GM11168 (cell line): ENCODE data around the gene ABCC11.
"Not testable (repeated sequence)": the region's sequence is repeated elsewhere in the genome, so short reads cannot be mapped to it uniquely, and the experiment has no call there.

ENCODE experiments used
- in situ Hi-C: fragments of 300-500 bp; cut with MboI; formaldehyde crosslinking; loops from one replicate; pipeline ENCODE4 v1.12.0; 2022; ENCODE audit warnings: low sequenced_read_pairs; ENCODE audit not compliant: unreplicated experiment

The ABCC11 gene

GRCh38 chr16:48206594-48207242, 40.6 kb downstream of the ABCC11 start:
- in situ Hi-C loops: no loop called here

DNA sequence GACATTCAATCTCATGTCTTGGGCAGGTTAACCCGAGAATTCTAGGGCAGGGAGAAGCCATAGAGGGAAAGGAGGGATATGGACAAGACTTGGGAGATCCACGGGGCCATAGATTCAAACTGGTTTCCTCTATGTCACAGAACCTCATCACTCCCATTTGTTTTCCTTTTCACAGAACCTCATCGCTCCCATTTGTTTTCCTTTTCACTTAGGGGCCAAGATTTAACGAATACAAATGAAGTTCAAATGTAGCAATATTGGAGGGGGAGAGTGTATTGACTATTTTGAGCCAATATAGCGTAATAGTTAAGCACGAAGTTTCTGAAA, 42.6 kb downstream of the ABCC11 start:
- in situ Hi-C loops: no loop called here

- in situ Hi-C loops: no loop called here
Observed at GRCh38 chr16:48203974-48204824, 43.1 kb downstream of the ABCC11 start.

DNA sequence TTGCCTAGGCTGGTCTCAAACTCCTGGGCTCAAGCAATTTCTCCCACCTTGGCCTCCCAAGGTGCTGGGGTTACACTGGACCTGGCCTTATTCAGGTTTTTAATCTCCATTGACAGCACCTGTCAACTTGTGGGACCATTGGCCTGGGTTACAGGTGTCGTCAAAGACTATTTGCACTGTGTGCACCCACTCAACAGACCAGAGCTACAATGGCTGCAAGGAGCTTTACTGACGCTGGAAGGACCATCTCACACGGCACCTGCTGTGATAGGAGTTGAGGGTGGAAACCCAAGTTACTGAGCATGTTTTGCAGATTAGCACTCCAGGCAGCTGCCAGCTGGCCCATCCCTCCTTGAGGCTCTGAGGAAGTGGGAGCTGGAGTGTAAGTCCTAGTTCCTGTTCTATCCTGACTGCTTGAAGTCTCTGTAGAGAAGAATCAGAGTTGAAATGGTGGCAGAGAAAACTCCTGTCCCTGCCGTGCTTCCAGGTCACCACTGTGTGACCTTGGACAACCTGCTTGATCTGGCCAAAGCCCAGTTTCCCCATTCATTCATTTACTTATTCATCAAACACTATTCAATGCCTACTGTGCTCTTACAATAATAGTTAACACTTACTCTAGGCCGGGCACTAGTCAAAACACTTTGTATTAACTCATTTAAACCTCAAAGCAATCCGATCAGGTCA, 45.7 kb downstream of the ABCC11 start:
- in situ Hi-C loops: no loop called here

GRCh38 chr16:48197294-48197693, 50.0 kb downstream of the ABCC11 start:
- in situ Hi-C loops: no loop called here

GRCh38 chr16:48194828-48195556, 52.3 kb downstream of the ABCC11 start:
- in situ Hi-C loops: no loop called here

GRCh38 chr16:48193846-48194245, 53.5 kb downstream of the ABCC11 start:
- in situ Hi-C loops: no loop called here

GRCh38 chr16:48188449-48189102, 58.8 kb downstream of the ABCC11 start:
- in situ Hi-C loops: no loop called here

DNA sequence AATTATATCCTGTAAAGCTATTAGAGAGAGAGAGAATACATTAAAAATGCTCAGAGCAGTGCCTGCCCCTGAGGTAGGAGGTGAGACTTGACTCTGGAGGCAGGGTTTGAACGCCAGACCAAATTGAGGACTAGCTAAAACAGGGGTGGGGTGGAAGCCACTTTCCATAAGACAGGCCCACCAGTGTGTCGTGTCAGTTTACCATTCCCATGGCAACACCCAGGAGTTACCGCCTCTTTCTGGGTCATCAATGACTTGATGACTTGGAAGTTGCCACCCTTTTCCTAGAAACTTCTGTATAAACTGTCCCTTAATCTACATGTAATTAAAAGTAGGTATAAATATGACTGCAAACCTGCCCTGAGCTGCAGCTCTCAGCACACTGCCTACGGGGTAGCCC, 59.6 kb downstream of the ABCC11 start:
- in situ Hi-C loops: no loop called here

- in situ Hi-C loops: no loop called here
Observed at GRCh38 chr16:48184681-48185080, 62.7 kb downstream of the ABCC11 start.

GRCh38 chr16:48182979-48183537, 64.3 kb downstream of the ABCC11 start:
- in situ Hi-C loops: no loop called here

DNA sequence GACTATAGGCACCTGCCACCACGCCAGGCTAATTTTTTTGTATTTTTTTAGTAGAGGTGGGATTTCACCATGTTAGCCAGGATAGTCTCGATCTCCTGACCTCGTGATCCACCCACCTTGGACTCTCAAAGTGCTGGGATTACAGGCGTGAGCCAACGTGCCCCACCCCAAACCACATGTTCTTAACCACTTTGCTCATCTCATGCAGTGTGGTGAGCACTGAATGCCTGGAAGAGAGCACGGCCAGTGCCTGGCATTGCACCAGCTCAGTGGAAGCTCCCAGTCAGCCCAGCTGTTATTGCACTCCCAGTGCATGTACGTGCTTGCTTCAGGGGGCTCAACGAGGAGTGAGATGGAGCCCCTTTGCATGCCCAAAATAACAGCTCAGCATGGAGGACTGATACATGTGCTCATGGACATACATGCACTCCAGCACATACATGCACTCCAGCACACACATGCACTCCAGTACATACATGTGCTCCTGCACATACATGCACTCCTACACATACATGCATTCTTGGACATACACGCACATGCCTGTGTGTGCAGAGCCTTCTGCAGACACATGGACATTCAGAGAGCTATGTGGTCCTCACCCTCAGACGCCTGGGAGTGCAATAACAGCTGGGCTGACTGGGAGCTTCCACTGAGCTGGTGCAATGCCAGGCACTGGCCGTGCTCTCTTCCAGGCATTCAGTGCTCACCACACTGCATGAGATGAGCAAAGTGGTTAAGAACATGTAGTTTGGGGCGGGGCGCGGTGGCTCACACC, 65.4 kb downstream of the ABCC11 start:
- in situ Hi-C loops: not testable (repeated sequence)

GRCh38 chr16:48180868-48181480, 66.4 kb downstream of the ABCC11 start:
- in situ Hi-C loops: no loop called here

- in situ Hi-C loops: no loop called here
Observed at GRCh38 chr16:48176635-48177408, 70.5 kb downstream of the ABCC11 start.

DNA sequence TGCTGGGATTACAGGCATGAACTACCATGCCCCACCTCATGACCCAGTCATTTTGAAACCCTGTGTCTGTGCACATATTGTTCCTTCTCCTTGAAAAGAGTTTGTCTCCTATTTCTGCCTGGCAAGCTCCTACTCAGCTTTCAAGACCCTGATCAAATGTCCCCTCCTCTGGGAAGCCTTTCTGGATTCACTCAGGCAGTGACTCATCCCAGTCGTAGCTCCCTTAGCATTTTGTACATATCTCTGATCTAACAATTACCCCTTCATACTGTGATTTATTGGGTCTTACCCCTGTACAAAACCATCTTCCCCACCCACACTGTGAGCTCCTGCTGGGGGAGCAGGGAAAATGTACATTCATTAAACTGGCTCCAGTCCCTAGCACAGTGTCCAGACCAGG, 73.5 kb downstream of the ABCC11 start:
- in situ Hi-C loops: loop anchor here (25.0 kb wide), 2 partner anchors 1137 to 1237 kb away; no protein-coding TSS in a partner anchor

GRCh38 chr16:48172682-48173081, 74.7 kb downstream of the ABCC11 start:
- in situ Hi-C loops: loop anchor here (25.0 kb wide), 2 partner anchors 1135 to 1235 kb away; no protein-coding TSS in a partner anchor

DNA sequence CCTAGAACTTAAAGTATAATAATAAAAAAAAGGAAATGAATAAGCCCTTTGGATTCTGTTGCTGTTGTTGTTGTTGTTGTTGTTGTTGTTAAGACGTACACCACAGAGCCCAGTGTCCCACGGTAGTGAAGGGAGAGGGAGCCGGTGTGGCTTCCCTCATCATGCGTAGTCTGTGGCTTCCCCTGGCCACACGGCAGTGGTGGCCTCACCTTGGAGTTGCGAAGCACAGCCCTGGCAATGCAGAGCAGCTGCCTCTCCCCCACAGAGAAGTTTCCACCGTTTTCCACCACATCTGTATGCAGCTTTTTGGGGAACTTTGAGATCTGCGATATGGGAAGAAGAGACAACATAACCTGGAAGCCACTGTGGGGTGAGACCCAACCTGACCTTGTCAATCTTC, 77.4 kb downstream of the ABCC11 start:
- in situ Hi-C loops: loop anchor here (10.0 to 25.0 kb wide), 3 partner anchors 1035 to 1233 kb away; no protein-coding TSS in a partner anchor

DNA sequence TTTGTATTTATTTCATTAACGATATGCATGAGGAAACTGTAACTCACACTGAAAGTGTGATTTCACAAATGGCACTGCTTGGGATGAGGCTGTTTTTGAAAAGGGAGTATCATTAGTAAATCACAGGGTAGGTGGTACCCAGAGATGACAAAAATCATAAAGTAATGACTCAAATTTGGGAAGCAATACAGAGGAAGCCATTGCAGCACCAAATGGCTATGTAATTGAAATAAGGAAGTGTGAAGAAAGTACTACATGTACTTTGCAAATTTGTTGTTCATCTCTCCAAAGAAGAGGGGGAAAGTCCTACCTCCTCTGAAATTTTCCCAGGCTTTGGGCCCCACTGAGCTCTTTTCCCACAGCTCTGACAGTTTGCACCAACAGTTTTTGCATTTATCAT, 79.3 kb downstream of the ABCC11 start:
- in situ Hi-C loops: loop anchor here (10.0 to 25.0 kb wide), 3 partner anchors 1033 to 1231 kb away; no protein-coding TSS in a partner anchor
